K562 (cell line): Measurements from ENCODE around the gene RYR3.

ENCODE experiments used
- ATF3 ChIP-seq, 2 experiments: fragments of 450-650 bp in 1 of 2; sonication (generic) in 1 of 2; formaldehyde crosslinking in 1 of 2; IDR thresholded peaks in 1 of 2; conservative IDR thresholded peaks in 1 of 2; 2 replicates each; pipeline versions ENCODE4 v1.6.1 to v1.8.1; 2016 to 2023; ENCODE audit warnings: mild to moderate bottlenecking in 2 of 2, moderate library complexity in 2 of 2, inconsistent platforms in 1 of 2, missing genetic modification reagents in 1 of 2
- CREB1 ChIP-seq, 2 experiments: sonication (generic) in 1 of 2; formaldehyde crosslinking in 1 of 2; IDR thresholded peaks; 2 replicates each; pipeline versions ENCODE4 v1.6.1 to v1.8.0; 2012 to 2022; ENCODE audit warnings: inconsistent platforms in 1 of 2, mild to moderate bottlenecking in 1 of 2, missing genetic modification reagents in 1 of 2, moderate library complexity in 1 of 2
- ELF4 ChIP-seq: fragments of 450-650 bp; formaldehyde crosslinking; IDR thresholded peaks from 2 replicates; pipeline ENCODE4 v1.4.0; 2022; ENCODE audit warnings: missing genetic modification characterization
- PHF21A ChIP-seq: fragments of 450-650 bp; IDR thresholded peaks from 2 replicates; pipeline ENCODE4 v1.6.1; 2017; ENCODE audit warnings: low read depth, borderline replicate concordance
- PKNOX1 ChIP-seq: fragments of 450-650 bp; IDR thresholded peaks from 2 replicates; pipeline ENCODE4 v1.6.1; 2016
- POLR2A ChIP-seq: fragments of 450-650 bp; conservative IDR thresholded peaks from 2 replicates; pipeline ENCODE4 v1.6.1; 2016
- SP1 ChIP-seq: sonication (generic); formaldehyde crosslinking; IDR thresholded peaks from 2 replicates; pipeline ENCODE4 v1.8.1; 2022; ENCODE audit warnings: mild to moderate bottlenecking, missing genetic modification reagents
- ZNF274 ChIP-seq: IDR thresholded peaks from 2 replicates; pipeline ENCODE4 v1.6.1; 2011; ENCODE audit warnings: low read depth, mild to moderate bottlenecking, low read length, moderate library complexity, borderline replicate concordance

GRCh38 chr15:33858836-33859235 lies 548.1 kb downstream of the RYR3 start:
- TF ChIP-seq POLR2A (no peak), CREB1 (IDR thresholded peaks at IDR 0.05) (no peak), CREB1 (CRISPR knock-in tag; IDR thresholded peaks at IDR 0.05) (no peak), PKNOX1 (no peak), ATF3 (IDR thresholded peaks at IDR 0.05) (no peak), ATF3 (CRISPR knock-in tag; conservative IDR thresholded peaks at IDR 0.05) (no peak), SP1 (CRISPR knock-in tag) (no peak), PHF21A (no peak), ELF4 (no peak), ZNF274 (no peak)
